CD4-positive, alpha-beta T cell treated with Interleukin-21 for 1 hour (primary cell): ENCODE results near the gene ARHGEF35.
"Not testable (repeated sequence)": the region's sequence is repeated elsewhere in the genome, so short reads cannot be mapped to it uniquely, and the experiment has no call there.

Source experiments
- DNase-seq: peaks from one replicate; pipeline ENCODE4 v3.0.0-alpha.2; 2020

The ARHGEF35 gene

GRCh38 chr7:144178380-144179164, 17.1 kb downstream of the ARHGEF35 start:
- DNase-seq: peak; percentile 65

GRCh38 chr7:144174613-144175012, 21.0 kb downstream of the ARHGEF35 start:
- no peak for DNase-seq

- not testable (repeated sequence) for DNase-seq
These were observed 23.9 kb downstream of the ARHGEF35 start for GRCh38 chr7:144171594-144172350.

GRCh38 chr7:144164784-144165183, 30.8 kb downstream of the ARHGEF35 start:
- no peak for DNase-seq

- no peak for DNase-seq
These were observed 36.8 kb downstream of the ARHGEF35 start for GRCh38 chr7:144158861-144159260.

GRCh38 chr7:144148224-144148827, 47.3 kb downstream of the ARHGEF35 start:
- no peak for DNase-seq

- no peak for DNase-seq
These were observed 51.2 kb downstream of the ARHGEF35 start for GRCh38 chr7:144144426-144144825.

GRCh38 chr7:144142187-144142586, 53.4 kb downstream of the ARHGEF35 start:
- no peak for DNase-seq

- DNase-seq: no peak
These were observed 58.1 kb downstream of the ARHGEF35 start for GRCh38 chr7:144137501-144137900.
